Medulla oblongata (tissue), 1 donor: Measurements from ENCODE around the gene EHD4.
A peak's percentile ranks its signal among the peaks of the same experiment; 100 is the strongest.

Experiments
- DNase-seq: peaks from one replicate; pipeline ENCODE4 v3.0.0-alpha.2; 2015; ENCODE audit errors: extremely low spot score

Gene EHD4

GRCh38 chr15:41972253-41973242 lies at the start of gene EHD4:
TSS of gene EHD4 (minus strand) at chr15:41972557. CDS start at chr15:41972494, 63 bp downstream.
- DNase-seq, result peak; percentile 100

GRCh38 chr15:42021593-42021992 lies 49.2 kb upstream of the EHD4 start:
- DNase-seq, result no peak

GRCh38 chr15:42020713-42021273 lies 48.4 kb upstream of the EHD4 start, which contains the start of gene PLA2G4E:
TSS of gene PLA2G4E (minus strand) at chr15:42021042. CDS start at chr15:42021030, 12 bp downstream.
- no peak for DNase-seq

- no peak for DNase-seq
Observed at GRCh38 chr15:42018306-42019224, 46.2 kb upstream of the EHD4 start.

GRCh38 chr15:42016971-42017370 lies 44.6 kb upstream of the EHD4 start:
- DNase-seq, result no peak

GRCh38 chr15:42014406-42014805 lies 42.0 kb upstream of the EHD4 start:
- DNase-seq, result no peak

- no peak for DNase-seq
Observed at GRCh38 chr15:42012928-42013482, 40.6 kb upstream of the EHD4 start.

- no peak for DNase-seq
Observed at GRCh38 chr15:42012241-42012640, 39.9 kb upstream of the EHD4 start.

GRCh38 chr15:42011074-42011473 lies 38.7 kb upstream of the EHD4 start:
- DNase-seq, result no peak

GRCh38 chr15:42010434-42010833 lies 38.1 kb upstream of the EHD4 start:
- DNase-seq, result no peak

- no peak for DNase-seq
Observed at GRCh38 chr15:42009474-42009873, 37.1 kb upstream of the EHD4 start.

- DNase-seq, result no peak
Observed at GRCh38 chr15:42009022-42009421, 36.7 kb upstream of the EHD4 start.

- no peak for DNase-seq
Observed at GRCh38 chr15:42007386-42007785, 35.0 kb upstream of the EHD4 start.

- DNase-seq, result no peak
Observed at GRCh38 chr15:42002333-42002732, 30.0 kb upstream of the EHD4 start.

GRCh38 chr15:42001236-42001635 lies 28.9 kb upstream of the EHD4 start:
- DNase-seq, result no peak

- DNase-seq, result no peak
Observed at GRCh38 chr15:41999290-42000285, 27.2 kb upstream of the EHD4 start.

GRCh38 chr15:41997845-41998244 lies 25.5 kb upstream of the EHD4 start:
- no peak for DNase-seq

GRCh38 chr15:41996921-41997592 lies 24.7 kb upstream of the EHD4 start:
- no peak for DNase-seq

GRCh38 chr15:41996376-41996775 lies 24.0 kb upstream of the EHD4 start:
- DNase-seq, result no peak

- no peak for DNase-seq
Observed at GRCh38 chr15:41995476-41995855, 23.1 kb upstream of the EHD4 start.
